ENCODE results near the gene SKIL.

The SKIL gene

GRCh38 chr3:170421111-170421641, 63.7 kb downstream of the SKIL start:
- Histone ChIP-seq H3K4me3 (replicated peaks; ENCODE audit: insufficient read depth, low read length) (no peak overlapping the region), H3K27me3 (ENCODE audit: insufficient read depth, poor library complexity, severe bottlenecking) (peaks cover 35% of the 10 kb centered on the region), H3K27ac (replicated peaks) (no peak overlapping the region)
- no peak for DNase-seq (ENCODE audit: low read depth in 1 of 2, low spot score in 1 of 2)
- TF ChIP-seq POLR2AphosphoS5 (IDR thresholded peaks at IDR 0.05; ENCODE audit: low read depth) (no peak), SPI1 (IDR thresholded peaks at IDR 0.05; ENCODE audit: borderline replicate concordance, low read depth) (no peak), GABPA (IDR thresholded peaks at IDR 0.05; ENCODE audit: low read depth) (no peak), CTCF (IDR thresholded peaks at IDR 0.05; ENCODE audit: insufficient read depth, low read length) (no peak)

DNA sequence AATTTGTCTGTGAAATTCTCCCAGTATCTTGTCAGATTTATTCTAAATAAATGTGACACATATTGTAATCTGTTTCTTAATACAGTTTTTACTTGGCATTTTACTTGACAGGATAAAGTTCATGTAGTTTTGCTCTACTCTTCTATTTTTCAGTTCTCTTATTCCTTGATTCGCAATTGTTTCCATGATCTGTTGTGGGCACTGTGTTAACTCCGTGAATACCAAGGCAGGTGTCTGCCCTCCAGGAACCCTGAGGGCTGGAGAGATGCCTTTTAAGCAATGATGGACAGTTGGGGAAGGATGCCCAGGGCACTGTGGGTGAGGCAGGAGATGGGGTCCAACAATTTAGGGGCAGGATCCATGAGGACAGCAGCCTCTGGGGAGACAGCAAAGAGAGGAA, 64.2 kb downstream of the SKIL start:
- Histone ChIP-seq H3K27ac (replicated peaks) (no peak overlapping the region), H3K27me3 (ENCODE audit: insufficient read depth, poor library complexity, severe bottlenecking) (peaks cover 35% of the 10 kb centered on the region), H3K4me3 (replicated peaks; ENCODE audit: insufficient read depth, low read length) (no peak overlapping the region)
- DNase-seq (ENCODE audit: low read depth in 1 of 2, low spot score in 1 of 2) = no peak
- TF ChIP-seq REST (IDR thresholded peaks at IDR 0.05; ENCODE audit: insufficient replicate concordance, low read depth) (no peak), CTCF (IDR thresholded peaks at IDR 0.05; ENCODE audit: insufficient read depth, low read length) (no peak), GABPA (IDR thresholded peaks at IDR 0.05; ENCODE audit: low read depth) (no peak), POLR2AphosphoS5 (IDR thresholded peaks at IDR 0.05; ENCODE audit: low read depth) (no peak), SPI1 (IDR thresholded peaks at IDR 0.05; ENCODE audit: borderline replicate concordance, low read depth) (no peak)

DNA sequence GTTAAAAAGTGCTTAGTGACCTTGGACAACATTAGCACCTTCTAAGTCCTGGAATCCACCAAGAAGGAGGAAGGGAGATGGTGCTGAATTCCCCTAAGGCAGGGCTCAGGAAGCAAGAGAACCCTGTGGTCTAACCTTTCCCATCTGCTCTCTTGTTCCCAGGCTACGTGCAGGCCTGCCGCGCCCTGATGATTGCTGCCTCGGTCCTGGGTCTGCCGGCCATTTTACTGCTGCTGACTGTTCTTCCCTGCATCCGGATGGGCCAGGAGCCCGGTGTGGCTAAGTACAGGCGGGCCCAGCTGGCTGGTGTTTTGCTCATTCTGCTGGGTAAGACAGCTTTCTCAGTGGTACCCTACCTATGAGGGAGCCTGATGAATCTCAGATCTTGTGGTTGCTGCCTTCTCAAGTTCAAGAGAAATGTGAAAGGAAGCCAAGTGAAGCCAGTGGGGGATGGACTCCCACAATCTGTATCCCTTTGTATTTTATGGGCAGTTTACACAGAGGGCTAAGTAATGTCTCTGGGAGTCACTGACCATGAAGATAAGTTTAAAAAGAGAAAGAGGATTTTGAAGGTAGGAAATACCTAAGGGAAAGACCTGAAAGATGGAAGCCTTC, 65.6 kb downstream of the SKIL start:
- H3K4me3 ChIP-seq (replicated peaks; ENCODE audit: insufficient read depth, low read length) = no peak overlapping the region
- H3K27ac ChIP-seq (replicated peaks) = no peak overlapping the region
- H3K27me3 ChIP-seq (ENCODE audit: insufficient read depth, poor library complexity, severe bottlenecking) = peaks cover 22% of the 10 kb centered on the region
- no peak for DNase-seq (ENCODE audit: low read depth in 1 of 2, low spot score in 1 of 2)
- TF ChIP-seq SPI1 (IDR thresholded peaks at IDR 0.05; ENCODE audit: borderline replicate concordance, low read depth) (no peak), REST (IDR thresholded peaks at IDR 0.05; ENCODE audit: insufficient replicate concordance, low read depth) (no peak), POLR2AphosphoS5 (IDR thresholded peaks at IDR 0.05; ENCODE audit: low read depth) (no peak), GABPA (IDR thresholded peaks at IDR 0.05; ENCODE audit: low read depth) (no peak), CTCF (IDR thresholded peaks at IDR 0.05; ENCODE audit: insufficient read depth, low read length) (no peak)

All from HL-60 (cell line).